Measurements from ENCODE around the gene FAM234B. TPM values are rescaled to one million over a fixed set of nuclear protein-coding genes. Genes with fewer than 3 reads are reported as not detected.
A peak's percentile ranks its signal among the peaks of the same experiment; 100 is the strongest.

FAM234B gene
- total RNA-seq, 1 experiment from 2014 or later: 7.5 TPM

- Histone ChIP-seq H3K9me3 (ENCODE audit: insufficient read depth, low read depth) (no peaks in the 10 kb centered on the region), H4K20me1 (ENCODE audit: insufficient read depth) (0 out of 2 replicates have a peak, but pooled peaks cover 10% of the 10 kb centered on the region), H3K27me3 (ENCODE audit: insufficient read depth, low read depth) (no peaks in the 10 kb centered on the region), H3K4me3 (peak overlapping the region; percentile 99), H2AFZ (peak overlapping the region; percentile 96), H3K36me3 (ENCODE audit: low read depth) (no peaks in the 10 kb centered on the region), H3K79me2 (ENCODE audit: low read depth) (peaks cover 59% of the 10 kb centered on the region), H3K4me1 (replicated peaks; ENCODE audit: insufficient read depth) (peaks cover 18% of the 10 kb centered on the region), H3F3A (ENCODE audit: insufficient read depth, low read depth) (peaks cover 9% of the 10 kb centered on the region), H3K4me2 (peak overlapping the region; percentile 90), H3K9me2 (ENCODE audit: insufficient read depth) (no peaks in the 10 kb centered on the region), H3K27ac (peak overlapping the region; percentile 46; the same call in 1 of the 2 replicates)
- no peak for TF ChIP-seq EZH2 (IDR thresholded peaks at IDR 0.05; ENCODE audit: low read depth)
- TF ChIP-seq CTCF (conservative IDR thresholded peaks at IDR 0.05): no peak
- ChIA-PET POLR2A (ENCODE audit: unreplicated experiment) (interaction anchor here (0.5 to 0.7 kb wide), 4 partner anchors 20 to 150 kb away, joined by 3 to 32 read pairs (median 6); no protein-coding TSS in a partner anchor), CTCF (interaction anchor here (0.5 to 0.6 kb wide), 2 partner anchors 23 to 46 kb away, joined by 3 to 10 read pairs; no protein-coding TSS in a partner anchor)
- intact Hi-C loops (cut with micrococcal nuclease; ENCODE audit: unreplicated experiment): loop anchor here (10.0 kb wide), 1 partner anchor 945 kb away; no protein-coding TSS in a partner anchor
- no peak for DNase-seq
- TSS peak; percentile 53 for BruUV-seq (replicated peaks)
These were observed 44.8 kb upstream of the FAM234B start for GRCh38 chr12:12999271-12999958.

GRCh38 chr12:12999959-13000615 lies 44.1 kb upstream of the FAM234B start, which contains the start of gene HEBP1:
Gene HEBP1, minus strand, starts transcription at chr12:13000265. Its CDS starts 151 bp downstream, at chr12:13000114.
- peak within 1 kb of the TSS; percentile 85 for H3K27ac ChIP-seq
- intact Hi-C loops (cut with micrococcal nuclease; ENCODE audit: unreplicated experiment): loop anchor here (1.0 to 10.0 kb wide), 4 partner anchors 98 to 945 kb away; no protein-coding TSS in a partner anchor
- peak within 1 kb of the TSS; percentile 99 for H3K4me3 ChIP-seq
- no peaks in the 10 kb centered on the region for H3K9me3 ChIP-seq (ENCODE audit: insufficient read depth, low read depth)
- H3F3A ChIP-seq (ENCODE audit: insufficient read depth, low read depth): peaks cover 9% of the 10 kb centered on the region
- no peaks in the 10 kb centered on the region for H3K9me2 ChIP-seq (ENCODE audit: insufficient read depth)
- ChIA-PET CTCF (no interaction called here), POLR2A (ENCODE audit: unreplicated experiment) (interaction anchor here (0.6 kb wide), 1 partner anchor 149 kb away, joined by 32 read pairs; no protein-coding TSS in a partner anchor)
- peak within 1 kb of the TSS; percentile 96 for H2AFZ ChIP-seq
- H3K27me3 ChIP-seq (ENCODE audit: insufficient read depth, low read depth): no peaks in the 10 kb centered on the region
- peaks cover 18% of the 10 kb centered on the region for H3K4me1 ChIP-seq (replicated peaks; ENCODE audit: insufficient read depth)
- DNase-seq: peak; percentile 64 to 98
- peak within 1 kb of the TSS; percentile 90 for H3K4me2 ChIP-seq
- no TSS peak for BruUV-seq (replicated peaks)
- no peaks in the 10 kb centered on the region for H3K36me3 ChIP-seq (ENCODE audit: low read depth)
- no peak; the same call in 1 of the 2 replicates for TF ChIP-seq CTCF (conservative IDR thresholded peaks at IDR 0.05)
- no peak for TF ChIP-seq EZH2 (IDR thresholded peaks at IDR 0.05; ENCODE audit: low read depth)
- H4K20me1 ChIP-seq (ENCODE audit: insufficient read depth): 0 out of 2 replicates have a peak, but pooled peaks cover 10% of the 10 kb centered on the region
- peaks cover 57% of the 10 kb centered on the region for H3K79me2 ChIP-seq (ENCODE audit: low read depth)

- BruUV-seq (replicated peaks): TSS peak; percentile 91
- Histone ChIP-seq H3K27me3 (ENCODE audit: insufficient read depth, low read depth) (no peaks in the 10 kb centered on the region), H3K4me3 (peak overlapping the region; percentile 99), H2AFZ (peak overlapping the region; percentile 84), H3K79me2 (ENCODE audit: low read depth) (peaks cover 52% of the 10 kb centered on the region), H3K9me2 (ENCODE audit: insufficient read depth) (no peaks in the 10 kb centered on the region), H3K4me2 (peak overlapping the region; percentile 90), H3K4me1 (replicated peaks; ENCODE audit: insufficient read depth) (peaks cover 18% of the 10 kb centered on the region), H3K27ac (peak overlapping the region; percentile 85), H4K20me1 (ENCODE audit: insufficient read depth) (0 out of 2 replicates have a peak, but pooled peaks cover 10% of the 10 kb centered on the region), H3F3A (ENCODE audit: insufficient read depth, low read depth) (peaks cover 9% of the 10 kb centered on the region), H3K9me3 (ENCODE audit: insufficient read depth, low read depth) (no peaks in the 10 kb centered on the region), H3K36me3 (ENCODE audit: low read depth) (no peaks in the 10 kb centered on the region)
- ChIA-PET POLR2A (ENCODE audit: unreplicated experiment) (no interaction called here), CTCF (interaction anchor here (0.7 to 0.8 kb wide), 2 partner anchors 195 to 211 kb away, joined by 3 to 5 read pairs; no protein-coding TSS in a partner anchor)
- TF ChIP-seq CTCF (conservative IDR thresholded peaks at IDR 0.05): no peak
- TF ChIP-seq EZH2 (IDR thresholded peaks at IDR 0.05; ENCODE audit: low read depth): no peak
- DNase-seq: no peak
- intact Hi-C loops (cut with micrococcal nuclease; ENCODE audit: unreplicated experiment): loop anchor here (1.0 to 2.0 kb wide), 3 partner anchors 98 to 223 kb away; no protein-coding TSS in a partner anchor
These were observed 43.6 kb upstream of the FAM234B start for GRCh38 chr12:13000616-13000924.
